Adrenal gland (tissue), 5 donors: ENCODE measurements around the gene DYNLRB2.

Experiments used
- POLR2A ChIP-seq, 2 donors: fragments of 450-650 bp; IDR thresholded peaks; one replicate each; pipeline ENCODE4 v1.6.1; 2017; ENCODE audit warnings: antibody characterized with exemption in 2 of 2, mild to moderate bottlenecking in 2 of 2, moderate library complexity in 1 of 2
- TF ChIP-seq, protein P1 (sequence below), 6 experiments: fragments of 450-650 bp in 4 of 6; fragments of 200-600 bp in 2 of 6; sonication (generic) in 1 of 6; IDR thresholded peaks; 1 replicate in 5 of 6; 2 replicates in 1 of 6; pipeline versions ENCODE4 v1.5.1 to v1.8.0; 2016 to 2021; ENCODE audit warnings: antibody characterized with exemption in 6 of 6, mild to moderate bottlenecking in 2 of 6, moderate library complexity in 1 of 6
- donor health status: DM: no; HTN: no; CAD: no.

- TF ChIP-seq POLR2A (IDR thresholded peaks at IDR 0.05): no peak
- TF ChIP-seq, protein P1, sequence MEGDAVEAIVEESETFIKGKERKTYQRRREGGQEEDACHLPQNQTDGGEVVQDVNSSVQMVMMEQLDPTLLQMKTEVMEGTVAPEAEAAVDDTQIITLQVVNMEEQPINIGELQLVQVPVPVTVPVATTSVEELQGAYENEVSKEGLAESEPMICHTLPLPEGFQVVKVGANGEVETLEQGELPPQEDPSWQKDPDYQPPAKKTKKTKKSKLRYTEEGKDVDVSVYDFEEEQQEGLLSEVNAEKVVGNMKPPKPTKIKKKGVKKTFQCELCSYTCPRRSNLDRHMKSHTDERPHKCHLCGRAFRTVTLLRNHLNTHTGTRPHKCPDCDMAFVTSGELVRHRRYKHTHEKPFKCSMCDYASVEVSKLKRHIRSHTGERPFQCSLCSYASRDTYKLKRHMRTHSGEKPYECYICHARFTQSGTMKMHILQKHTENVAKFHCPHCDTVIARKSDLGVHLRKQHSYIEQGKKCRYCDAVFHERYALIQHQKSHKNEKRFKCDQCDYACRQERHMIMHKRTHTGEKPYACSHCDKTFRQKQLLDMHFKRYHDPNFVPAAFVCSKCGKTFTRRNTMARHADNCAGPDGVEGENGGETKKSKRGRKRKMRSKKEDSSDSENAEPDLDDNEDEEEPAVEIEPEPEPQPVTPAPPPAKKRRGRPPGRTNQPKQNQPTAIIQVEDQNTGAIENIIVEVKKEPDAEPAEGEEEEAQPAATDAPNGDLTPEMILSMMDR (IDR thresholded peaks at IDR 0.05): no peak
These were observed 32.9 kb downstream of the DYNLRB2 start for GRCh38 chr16:80573700-80574120.
